Medulla oblongata (tissue), 1 donor: ENCODE data around the gene RBM47.
"Not testable (repeated sequence)": the region's sequence is repeated elsewhere in the genome, so short reads cannot be mapped to it uniquely, and the experiment has no call there.

Experiments used
- DNase-seq: peaks from one replicate; pipeline ENCODE4 v3.0.0-alpha.2; 2015; ENCODE audit errors: extremely low spot score

The RBM47 gene

GRCh38 chr4:40441430-40441829, 188.2 kb downstream of the RBM47 start:
- no peak for DNase-seq

- DNase-seq = no peak
These were observed 190.1 kb downstream of the RBM47 start for GRCh38 chr4:40439519-40439918.

- DNase-seq = no peak
These were observed 191.2 kb downstream of the RBM47 start for GRCh38 chr4:40438384-40439026.

GRCh38 chr4:40437741-40438383, 191.8 kb downstream of the RBM47 start:
- DNase-seq = no peak

GRCh38 chr4:40435306-40435705, 194.4 kb downstream of the RBM47 start:
- DNase-seq = not testable (repeated sequence)

- DNase-seq = no peak
These were observed 195.5 kb downstream of the RBM47 start for GRCh38 chr4:40434126-40434687.

- no peak for DNase-seq
These were observed 197.2 kb downstream of the RBM47 start for GRCh38 chr4:40432504-40432903.

- DNase-seq = not testable (repeated sequence)
These were observed 201.8 kb downstream of the RBM47 start for GRCh38 chr4:40427871-40428270.

GRCh38 chr4:40427128-40427527, 202.5 kb downstream of the RBM47 start:
- peak; percentile 71 for DNase-seq

- DNase-seq = no peak
These were observed 203.7 kb downstream of the RBM47 start for GRCh38 chr4:40425799-40426574.

- DNase-seq = no peak
These were observed 205.9 kb downstream of the RBM47 start for GRCh38 chr4:40423735-40424134.

GRCh38 chr4:40421839-40422708, 207.6 kb downstream of the RBM47 start:
- DNase-seq = no peak

GRCh38 chr4:40419231-40419912, 210.3 kb downstream of the RBM47 start:
- no peak for DNase-seq

- no peak for DNase-seq
These were observed 211.0 kb downstream of the RBM47 start for GRCh38 chr4:40418430-40419230.

- DNase-seq = no peak
These were observed 211.7 kb downstream of the RBM47 start for GRCh38 chr4:40417941-40418340.

- no peak for DNase-seq
These were observed 215.0 kb downstream of the RBM47 start for GRCh38 chr4:40414673-40415072.

- no peak for DNase-seq
These were observed 216.5 kb downstream of the RBM47 start for GRCh38 chr4:40412866-40413795.

- no peak for DNase-seq
These were observed 217.3 kb downstream of the RBM47 start for GRCh38 chr4:40412388-40412787.

GRCh38 chr4:40409835-40410234, 219.8 kb downstream of the RBM47 start:
- DNase-seq = no peak
